ENCODE measurements around the gene TRIM69. TPM values are rescaled to one million over a fixed set of nuclear protein-coding genes. Genes with fewer than 3 reads are reported as not detected.
"Not testable (repeated sequence)": the region's sequence is repeated elsewhere in the genome, so short reads cannot be mapped to it uniquely, and the experiment has no call there.

TRIM69 gene
- total RNA-seq, 1 experiment from 2014 or later: 6.7 TPM

DNA sequence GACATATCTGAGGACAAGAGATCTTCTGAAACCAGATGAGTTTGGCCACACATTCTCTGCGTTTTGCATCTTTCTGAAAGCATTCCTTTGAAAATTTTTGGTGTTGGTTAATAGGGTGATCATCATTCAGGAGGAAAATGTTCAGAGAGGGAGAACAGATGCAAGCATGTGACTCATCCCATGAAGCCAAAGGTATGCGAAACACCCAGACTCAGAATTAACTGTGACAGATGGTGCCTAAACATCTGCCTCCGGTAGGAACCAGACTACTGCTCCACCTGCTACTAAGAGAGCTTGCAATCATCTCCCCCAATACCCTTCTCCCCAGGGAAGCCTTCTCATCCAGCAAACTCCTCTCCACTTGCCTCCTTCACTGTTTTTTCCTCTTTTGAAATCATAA is 46.2 kb downstream of the TRIM69 start:
- H3K36me3 ChIP-seq (ENCODE audit: control insufficient read depth, insufficient read depth, low read length): no peaks in the 10 kb centered on the region
- CTCF ChIA-PET: no interaction called here
- H3K4me3 ChIP-seq (ENCODE audit: low read depth, low read length): no peak overlapping the region
- 0 out of 2 replicates have a peak, but pooled peaks cover 5% of the 10 kb centered on the region for H3K4me1 ChIP-seq
- peaks cover 6% of the 10 kb centered on the region for H3K27me3 Mint-ChIP-seq (ENCODE audit: insufficient read depth, unreplicated experiment)
- no TSS peak for BruUV-seq (replicated peaks)
- TF ChIP-seq CTCF (IDR thresholded peaks at IDR 0.05; ENCODE audit: insufficient read depth in 1 of 2, low read depth in 1 of 2, low read length in 1 of 2, severe bottlenecking in 1 of 2, unreplicated experiment in 1 of 2): no peak
- H3K27ac Mint-ChIP-seq (ENCODE audit: unreplicated experiment): no peak overlapping the region
- no peak for DNase-seq
- POLR2A ChIA-PET: no interaction called here
- H3K4me1 Mint-ChIP-seq (ENCODE audit: low read depth, unreplicated experiment): no peaks in the 10 kb centered on the region
- no peak overlapping the region for H3K4me3 Mint-ChIP-seq (ENCODE audit: unreplicated experiment)
- intact Hi-C loops (cut with micrococcal nuclease; ENCODE audit: unreplicated experiment): no loop called here
- no peaks in the 10 kb centered on the region for H3K36me3 Mint-ChIP-seq (ENCODE audit: insufficient read depth, unreplicated experiment)
- H3K9me3 Mint-ChIP-seq (ENCODE audit: unreplicated experiment): no peaks in the 10 kb centered on the region
- H3K9me3 ChIP-seq: no peaks in the 10 kb centered on the region
- H3K27me3 ChIP-seq (replicated peaks; ENCODE audit: control insufficient read depth, insufficient read depth, low read length): no peaks in the 10 kb centered on the region; the same call in 1 of the 2 replicates

GRCh38 chr15:44784918-44785274 is 48.6 kb downstream of the TRIM69 start:
- H3K4me3 Mint-ChIP-seq (ENCODE audit: unreplicated experiment): peak overlapping the region; percentile 91
- H3K4me1 ChIP-seq; H3K27ac Mint-ChIP-seq (ENCODE audit: unreplicated experiment); POLR2A ChIA-PET; intact Hi-C loops (cut with micrococcal nuclease; ENCODE audit: unreplicated experiment); DNase-seq; H3K9me3 Mint-ChIP-seq (ENCODE audit: unreplicated experiment); H3K9me3 ChIP-seq; H3K27me3 ChIP-seq (replicated peaks; ENCODE audit: control insufficient read depth, insufficient read depth, low read length); H3K4me3 ChIP-seq (ENCODE audit: low read depth, low read length); H3K36me3 Mint-ChIP-seq (ENCODE audit: insufficient read depth, unreplicated experiment); CTCF ChIA-PET; BruUV-seq (replicated peaks); H3K36me3 ChIP-seq (ENCODE audit: control insufficient read depth, insufficient read depth, low read length); H3K27me3 Mint-ChIP-seq (ENCODE audit: insufficient read depth, unreplicated experiment); H3K4me1 Mint-ChIP-seq (ENCODE audit: low read depth, unreplicated experiment): not testable (repeated sequence)

- H3K27me3 Mint-ChIP-seq (ENCODE audit: insufficient read depth, unreplicated experiment): peaks cover 13% of the 10 kb centered on the region
- Histone ChIP-seq H3K36me3 (ENCODE audit: control insufficient read depth, insufficient read depth, low read length) (no peaks in the 10 kb centered on the region), H3K4me1 (0 out of 2 replicates have a peak, but pooled peaks cover 3% of the 10 kb centered on the region), H3K9me3 (no peaks in the 10 kb centered on the region), H3K4me3 (ENCODE audit: low read depth, low read length) (no peak overlapping the region), H3K27me3 (replicated peaks; ENCODE audit: control insufficient read depth, insufficient read depth, low read length) (no peaks in the 10 kb centered on the region; the same call in 1 of the 2 replicates)
- DNase-seq: no peak
- H3K4me3 Mint-ChIP-seq (ENCODE audit: unreplicated experiment): no peak overlapping the region
- no peaks in the 10 kb centered on the region for H3K4me1 Mint-ChIP-seq (ENCODE audit: low read depth, unreplicated experiment)
- intact Hi-C loops (cut with micrococcal nuclease; ENCODE audit: unreplicated experiment): no loop called here
- no TSS peak for BruUV-seq (replicated peaks)
- H3K9me3 Mint-ChIP-seq (ENCODE audit: unreplicated experiment): no peaks in the 10 kb centered on the region
- POLR2A ChIA-PET: no interaction called here
- no peak for TF ChIP-seq CTCF (IDR thresholded peaks at IDR 0.05; ENCODE audit: insufficient read depth in 1 of 2, low read depth in 1 of 2, low read length in 1 of 2, severe bottlenecking in 1 of 2, unreplicated experiment in 1 of 2)
- no peaks in the 10 kb centered on the region for H3K36me3 Mint-ChIP-seq (ENCODE audit: insufficient read depth, unreplicated experiment)
- H3K27ac Mint-ChIP-seq (ENCODE audit: unreplicated experiment): no peak overlapping the region
- CTCF ChIA-PET: no interaction called here
Measured at GRCh38 chr15:44788748-44789147, 52.4 kb downstream of the TRIM69 start.

GRCh38 chr15:44790215-44790614 is 53.9 kb downstream of the TRIM69 start:
- Histone ChIP-seq H3K27me3 (replicated peaks; ENCODE audit: control insufficient read depth, insufficient read depth, low read length) (no peaks in the 10 kb centered on the region; the same call in 1 of the 2 replicates), H3K4me3 (ENCODE audit: low read depth, low read length) (no peak overlapping the region), H3K4me1 (no peaks in the 10 kb centered on the region), H3K9me3 (no peaks in the 10 kb centered on the region), H3K36me3 (ENCODE audit: control insufficient read depth, insufficient read depth, low read length) (no peaks in the 10 kb centered on the region)
- POLR2A ChIA-PET: no interaction called here
- H3K4me3 Mint-ChIP-seq (ENCODE audit: unreplicated experiment): no peak overlapping the region
- TF ChIP-seq CTCF (IDR thresholded peaks at IDR 0.05; ENCODE audit: insufficient read depth in 1 of 2, low read depth in 1 of 2, low read length in 1 of 2, severe bottlenecking in 1 of 2, unreplicated experiment in 1 of 2): no peak
- H3K36me3 Mint-ChIP-seq (ENCODE audit: insufficient read depth, unreplicated experiment): no peaks in the 10 kb centered on the region
- H3K9me3 Mint-ChIP-seq (ENCODE audit: unreplicated experiment): no peaks in the 10 kb centered on the region
- H3K4me1 Mint-ChIP-seq (ENCODE audit: low read depth, unreplicated experiment): no peaks in the 10 kb centered on the region
- peaks cover 13% of the 10 kb centered on the region for H3K27me3 Mint-ChIP-seq (ENCODE audit: insufficient read depth, unreplicated experiment)
- H3K27ac Mint-ChIP-seq (ENCODE audit: unreplicated experiment): no peak overlapping the region
- CTCF ChIA-PET: interaction anchor here (0.5 kb wide), 2 partner anchors 20 to 53 kb away, joined by 3 to 5 read pairs; no protein-coding TSS in a partner anchor
- BruUV-seq (replicated peaks): no TSS peak
- no peak for DNase-seq
- intact Hi-C loops (cut with micrococcal nuclease; ENCODE audit: unreplicated experiment): no loop called here
